ENCODE results near the gene PSEN2. TPM values are rescaled to one million over a fixed set of nuclear protein-coding genes. Genes with fewer than 3 reads are reported as not detected.
A peak's percentile ranks its signal among the peaks of the same experiment; 100 is the strongest.

The PSEN2 gene
- total and polyA plus RNA-seq, 5 experiments from 2014 or later, result 1.5 to 3.9 (median 3.7) TPM

GRCh38 chr1:226890331-226891108 lies 20.1 kb downstream of the PSEN2 start:
- POLR2A ChIA-PET, result no interaction called here
- H3K27ac Mint-ChIP-seq, result peak overlapping the region in 1 of 10 donors; percentile 61
- peaks cover 0 to 2% (median 0%) of the 10 kb centered on the region in 3 donors for H3K36me3 Mint-ChIP-seq
- no peak overlapping the region for H3K4me3 Mint-ChIP-seq
- H3K27me3 Mint-ChIP-seq, result no peaks in the 10 kb centered on the region
- no peak for DNase-seq
- H3K4me1 Mint-ChIP-seq, result peaks cover 2 to 11% (median 11%) of the 10 kb centered on the region in 4 donors
- no peaks in the 10 kb centered on the region for H3K9me3 Mint-ChIP-seq
- ATAC-seq, result no peak

DNA sequence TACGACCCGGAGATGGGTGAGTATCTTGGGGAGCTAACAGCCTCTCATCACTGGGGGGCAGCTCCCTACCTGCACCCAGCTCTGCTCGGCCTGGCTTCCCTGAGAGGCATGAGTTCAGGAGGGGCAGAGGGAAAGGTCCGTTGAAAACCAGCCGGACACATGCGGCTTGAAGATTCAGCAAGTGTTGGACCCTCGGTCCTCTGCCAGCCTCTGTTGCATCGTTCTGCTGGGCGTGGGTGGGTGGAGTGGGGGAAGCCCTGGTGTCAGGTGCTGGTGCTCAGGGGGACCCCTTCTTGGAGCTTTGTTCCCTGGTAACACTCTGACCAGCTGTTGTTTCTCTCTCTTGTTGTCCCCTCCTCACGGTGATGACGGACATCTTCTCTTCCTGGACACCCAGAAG lies 20.9 kb downstream of the PSEN2 start:
- Mint-ChIP-seq H3K4me3 (no peak overlapping the region), H3K27me3 (no peaks in the 10 kb centered on the region), H3K36me3 (peaks cover 0 to 2% (median 0%) of the 10 kb centered on the region in 3 donors), H3K27ac (no peak overlapping the region), H3K9me3 (no peaks in the 10 kb centered on the region), H3K4me1 (peaks cover 1 to 3% (median 2%) of the 10 kb centered on the region in 4 donors)
- DNase-seq (no peak), ATAC-seq (no peak)
- POLR2A ChIA-PET, result no interaction called here

DNA sequence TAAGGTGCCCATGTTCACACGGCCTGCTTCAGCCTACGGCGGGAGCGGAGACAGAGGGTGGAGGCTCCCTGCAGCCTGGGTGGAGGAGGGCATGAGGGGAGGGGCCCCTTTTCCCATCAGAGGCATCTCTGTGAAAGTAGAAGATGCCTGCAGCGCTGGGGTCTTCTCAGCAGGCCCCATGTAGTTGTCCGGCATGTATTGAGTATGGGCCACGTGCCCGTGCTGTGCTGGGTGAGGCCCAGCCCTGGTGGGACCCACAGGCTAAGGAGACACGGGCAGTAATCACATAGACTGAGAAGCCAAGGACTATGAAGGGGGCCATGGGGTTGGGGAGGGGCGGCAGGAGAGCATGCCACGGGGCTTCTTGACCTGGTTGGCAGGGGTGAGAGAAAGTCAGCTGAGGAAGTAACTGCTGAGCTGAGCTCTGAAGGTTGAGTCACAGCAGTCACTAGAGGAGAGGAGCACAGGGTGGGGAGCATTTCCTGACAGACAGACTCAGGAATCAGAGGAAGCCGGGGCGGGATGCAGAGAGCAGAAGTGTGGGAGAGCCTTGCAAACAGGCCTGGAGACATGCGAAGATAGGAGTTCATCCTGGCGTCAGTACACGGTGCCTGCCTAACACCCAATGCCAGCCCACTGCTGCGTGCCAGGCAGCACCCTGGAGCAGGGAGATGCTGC lies 21.6 kb downstream of the PSEN2 start:
- no peak for DNase-seq
- Mint-ChIP-seq H3K9me3 (no peaks in the 10 kb centered on the region), H3K27me3 (no peaks in the 10 kb centered on the region), H3K4me3 (peak overlapping the region in 1 of 10 donors; percentile 33), H3K36me3 (peaks cover 0 to 2% (median 0%) of the 10 kb centered on the region in 3 donors), H3K27ac (no peak overlapping the region), H3K4me1 (no peaks in the 10 kb centered on the region)
- POLR2A ChIA-PET, result no interaction called here
- no peak for ATAC-seq

GRCh38 chr1:226892524-226892875 lies 22.1 kb downstream of the PSEN2 start:
- no peak for DNase-seq
- peaks cover 0 to 5% (median 0%) of the 10 kb centered on the region in 3 donors for H3K36me3 Mint-ChIP-seq
- no peak overlapping the region for H3K27ac Mint-ChIP-seq
- H3K9me3 Mint-ChIP-seq, result no peaks in the 10 kb centered on the region
- POLR2A ChIA-PET, result no interaction called here
- H3K4me3 Mint-ChIP-seq, result no peak overlapping the region
- no peak for ATAC-seq
- H3K4me1 Mint-ChIP-seq, result no peaks in the 10 kb centered on the region
- no peaks in the 10 kb centered on the region for H3K27me3 Mint-ChIP-seq

GRCh38 chr1:226893936-226894335 lies 23.5 kb downstream of the PSEN2 start:
- H3K4me3 Mint-ChIP-seq, result no peak overlapping the region
- no peak for ATAC-seq

DNA sequence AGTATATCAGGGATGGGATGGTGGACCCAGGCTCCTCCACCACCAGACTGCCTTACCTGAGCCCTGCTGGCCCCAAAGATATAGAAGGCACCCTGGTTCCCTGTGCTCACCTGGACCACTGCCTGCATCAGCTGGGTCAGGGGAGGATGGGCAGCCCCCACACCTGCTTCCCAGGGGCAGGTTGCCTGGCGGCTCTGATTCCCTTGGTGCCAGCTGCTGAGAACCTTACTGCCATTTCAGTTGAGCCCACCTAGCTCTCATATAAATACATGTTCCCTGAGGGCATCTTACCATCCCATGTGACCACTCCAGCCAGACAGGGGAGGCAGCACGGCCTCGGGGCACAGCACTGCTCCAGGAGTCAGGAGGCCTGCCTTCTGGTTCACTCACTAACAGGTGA lies 24.4 kb downstream of the PSEN2 start:
- no peaks in the 10 kb centered on the region for H3K9me3 Mint-ChIP-seq
- no peak for DNase-seq
- peaks cover 0 to 7% (median 0%) of the 10 kb centered on the region in 3 donors for H3K36me3 Mint-ChIP-seq
- ATAC-seq, result no peak
- no peaks in the 10 kb centered on the region for H3K27me3 Mint-ChIP-seq
- no peak overlapping the region for H3K27ac Mint-ChIP-seq
- H3K4me3 Mint-ChIP-seq, result no peak overlapping the region
- POLR2A ChIA-PET, result interaction anchor here (1.2 kb wide), 1 partner anchor 44 kb away, joined by 4 read pairs; no protein-coding TSS in a partner anchor
- H3K4me1 Mint-ChIP-seq, result no peaks in the 10 kb centered on the region

More at GRCh38 chr1:226893936-226894335, 23.5 kb downstream of the PSEN2 start:
- H3K27ac Mint-ChIP-seq, result no peak overlapping the region
- H3K36me3 Mint-ChIP-seq, result peaks cover 0 to 6% (median 0%) of the 10 kb centered on the region in 3 donors
- POLR2A ChIA-PET, result interaction anchor here (0.8 kb wide), 1 partner anchor 12 kb away, joined by 3 read pairs; no protein-coding TSS in a partner anchor
- H3K9me3 Mint-ChIP-seq, result no peaks in the 10 kb centered on the region
- no peaks in the 10 kb centered on the region for H3K4me1 Mint-ChIP-seq
- H3K27me3 Mint-ChIP-seq, result no peaks in the 10 kb centered on the region
- DNase-seq, result no peak

DNA sequence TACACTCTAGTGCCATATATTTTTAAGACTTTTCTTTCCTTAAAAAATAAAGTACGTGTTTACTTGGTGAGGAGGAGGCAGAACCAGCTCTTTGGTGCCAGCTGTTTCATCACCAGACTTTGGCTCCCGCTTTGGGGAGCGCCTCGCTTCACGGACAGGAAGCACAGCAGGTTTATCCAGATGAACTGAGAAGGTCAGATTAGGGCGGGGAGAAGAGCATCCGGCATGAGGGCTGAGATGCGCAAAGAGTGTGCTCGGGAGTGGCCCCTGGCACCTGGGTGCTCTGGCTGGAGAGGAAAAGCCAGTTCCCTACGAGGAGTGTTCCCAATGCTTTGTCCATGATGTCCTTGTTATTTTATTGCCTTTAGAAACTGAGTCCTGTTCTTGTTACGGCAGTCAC lies 25.2 kb downstream of the PSEN2 start:
- Mint-ChIP-seq H3K9me3 (no peaks in the 10 kb centered on the region), H3K27ac (no peak overlapping the region), H3K36me3 (peaks cover 0 to 5% (median 0%) of the 10 kb centered on the region in 3 donors), H3K4me1 (no peaks in the 10 kb centered on the region), H3K27me3 (no peaks in the 10 kb centered on the region), H3K4me3 (no peak overlapping the region)
- no peak for DNase-seq
- POLR2A ChIA-PET, result interaction anchor here (1.2 kb wide), 1 partner anchor 43 kb away, joined by 4 read pairs; no protein-coding TSS in a partner anchor
- no peak for ATAC-seq

GRCh38 chr1:226898246-226898645 lies 27.8 kb downstream of the PSEN2 start:
- Mint-ChIP-seq H3K9me3 (no peaks in the 10 kb centered on the region), H3K4me3 (no peak overlapping the region), H3K27me3 (no peaks in the 10 kb centered on the region), H3K4me1 (no peaks in the 10 kb centered on the region), H3K27ac (peak overlapping the region in 1 of 10 donors; percentile 28), H3K36me3 (peaks cover 0 to 5% (median 0%) of the 10 kb centered on the region in 3 donors)
- ATAC-seq (no peak), DNase-seq (no peak)
- POLR2A ChIA-PET, result no interaction called here

- Mint-ChIP-seq H3K9me3 (no peaks in the 10 kb centered on the region), H3K36me3 (peaks cover 0 to 7% (median 0%) of the 10 kb centered on the region in 3 donors), H3K27me3 (peaks cover 0 to 3% (median 0%) of the 10 kb centered on the region in 5 donors), H3K4me3 (no peak overlapping the region), H3K4me1 (no peaks in the 10 kb centered on the region), H3K27ac (no peak overlapping the region)
- DNase-seq, result no peak
- POLR2A ChIA-PET, result no interaction called here
- no peak for ATAC-seq
Observed at GRCh38 chr1:226901421-226901820, 31.0 kb downstream of the PSEN2 start.

DNA sequence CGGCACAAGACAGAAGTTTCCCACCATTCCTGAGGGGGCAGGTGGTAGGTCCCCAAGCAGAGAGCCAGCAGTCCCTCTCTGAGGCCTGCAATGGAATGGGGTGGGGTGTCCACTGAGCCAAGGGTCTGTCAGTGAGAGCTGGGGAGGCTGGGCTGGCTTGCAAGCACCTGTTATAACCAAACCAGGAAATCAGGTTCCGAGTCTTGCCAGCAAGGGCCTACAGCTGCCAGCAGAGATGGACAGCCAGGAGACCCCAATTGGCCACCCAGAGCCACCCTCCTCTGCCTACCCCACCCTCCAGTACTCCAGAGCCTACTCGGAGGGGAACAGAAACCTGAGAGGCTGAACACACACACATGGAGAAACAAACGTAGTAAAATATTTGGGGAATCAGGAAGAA lies 32.2 kb downstream of the PSEN2 start:
- Mint-ChIP-seq H3K27ac (no peak overlapping the region), H3K27me3 (peaks cover 0 to 3% (median 0%) of the 10 kb centered on the region in 5 donors), H3K9me3 (no peaks in the 10 kb centered on the region), H3K36me3 (peaks cover 0 to 4% (median 0%) of the 10 kb centered on the region in 3 donors), H3K4me3 (no peak overlapping the region), H3K4me1 (no peaks in the 10 kb centered on the region)
- POLR2A ChIA-PET, result no interaction called here
- DNase-seq (no peak), ATAC-seq (no peak)

GRCh38 chr1:226903819-226904716 lies 33.7 kb downstream of the PSEN2 start:
- Mint-ChIP-seq H3K27ac (no peak overlapping the region), H3K4me3 (no peak overlapping the region)
- POLR2A ChIA-PET, result no interaction called here

DNA sequence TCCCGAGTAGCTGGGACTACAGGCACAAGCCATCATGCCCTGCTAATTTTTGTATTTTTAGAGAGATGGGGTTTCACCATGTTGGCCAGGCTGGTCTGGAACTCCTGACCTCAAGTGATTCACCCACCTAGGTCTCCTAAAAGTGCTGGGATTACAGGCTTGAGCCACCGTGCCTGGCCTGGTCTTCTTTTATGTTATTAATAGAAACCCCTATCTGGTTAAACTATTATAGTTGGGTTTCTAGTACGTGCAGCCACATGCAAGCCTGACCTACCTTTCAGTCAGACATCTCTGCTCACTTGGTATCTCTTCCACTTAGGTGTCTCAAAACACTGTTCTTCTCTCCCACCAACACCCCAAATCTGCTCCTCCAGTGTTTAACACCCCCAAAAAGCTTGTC lies 34.4 kb downstream of the PSEN2 start:
- Mint-ChIP-seq H3K27me3 (peaks cover 0 to 3% (median 0%) of the 10 kb centered on the region in 5 donors), H3K9me3 (no peaks in the 10 kb centered on the region), H3K36me3 (peaks cover 0 to 2% (median 0%) of the 10 kb centered on the region in 3 donors), H3K4me1 (no peaks in the 10 kb centered on the region), H3K27ac (no peak overlapping the region), H3K4me3 (no peak overlapping the region)
- ATAC-seq (no peak), DNase-seq (no peak)
- POLR2A ChIA-PET, result no interaction called here

More at GRCh38 chr1:226903819-226904716, 33.7 kb downstream of the PSEN2 start:
- H3K4me1 Mint-ChIP-seq, result no peaks in the 10 kb centered on the region
- H3K9me3 Mint-ChIP-seq, result no peaks in the 10 kb centered on the region
- ATAC-seq (no peak), DNase-seq (no peak)
- H3K36me3 Mint-ChIP-seq, result peaks cover 0 to 4% (median 0%) of the 10 kb centered on the region in 3 donors
- peaks cover 0 to 3% (median 0%) of the 10 kb centered on the region in 5 donors for H3K27me3 Mint-ChIP-seq
